Colonic mucosa (tissue), 4 donors: Measurements from ENCODE around the gene LDB3. TPM values are rescaled to one million over a fixed set of nuclear protein-coding genes. Genes with fewer than 3 reads are reported as not detected.

Source experiments
- DNase-seq: peaks from one replicate; pipeline ENCODE4 v3.0.0-alpha.2; 2020
- H3K27ac ChIP-seq: fragments of 200-600 bp; one replicate; pipeline ENCODE4 v1.8.0; 2021
- H3K27me3 ChIP-seq: fragments of 200-600 bp; one replicate; pipeline ENCODE4 v1.8.0; 2021
- H3K36me3 ChIP-seq: fragments of 200-600 bp; one replicate; pipeline ENCODE4 v1.8.0; 2021
- H3K4me1 ChIP-seq: fragments of 200-600 bp; one replicate; pipeline ENCODE4 v1.8.0; 2021; ENCODE audit warnings: mild to moderate bottlenecking
- H3K4me3 ChIP-seq: fragments of 200-600 bp; one replicate; pipeline ENCODE4 v1.8.0; 2021
- H3K9ac ChIP-seq, 2 donors: one replicate each; pipeline ENCODE4 v1.7.0; 2013; ENCODE audit warnings: control low read depth in 2 of 2, low read depth in 2 of 2, low read length in 2 of 2
- H3K9me3 ChIP-seq: fragments of 200-600 bp; one replicate; pipeline ENCODE4 v1.8.0; 2021
- intact Hi-C: fragments of 100-400 bp; cut with DNase I; formaldehyde crosslinking; loops from one replicate; pipeline ENCODE4 v1.14.1; 2022
- total RNA-seq, 2 donors: library from RNA; stranded (reverse); fragmentation: NEBNext Ultra II Directional in 1 of 2; extraction: Animal tissue kit (Norgen Biotek cat#: 25700) in 1 of 2; gene quantifications; one replicate each; pipeline ENCODE4 v1.2.1, GENCODE V29; 2021
- TF ChIP-seq, protein P1 (sequence below): fragments of 200-600 bp; IDR thresholded peaks from one replicate; pipeline ENCODE4 v1.8.0; 2022; ENCODE audit warnings: antibody characterized with exemption, mild to moderate bottlenecking
- donor health status: healthy.
- donor health status: DM: no; HTN: no; CAD: no.
- donor health status: DM: no; HTN: no; CAD: no.

Gene LDB3
- total RNA-seq, 2 donors from 2014 or later: 0.72 to 4.7 TPM

- DNase-seq: no peak
- no peaks in the 10 kb centered on the region for H3K9me3 ChIP-seq
- no peaks in the 10 kb centered on the region for H3K36me3 ChIP-seq
- H3K4me3 ChIP-seq: no peak overlapping the region
- no peaks in the 10 kb centered on the region for H3K4me1 ChIP-seq
- H3K9ac ChIP-seq: no peak overlapping the region
- TF ChIP-seq, protein P1, sequence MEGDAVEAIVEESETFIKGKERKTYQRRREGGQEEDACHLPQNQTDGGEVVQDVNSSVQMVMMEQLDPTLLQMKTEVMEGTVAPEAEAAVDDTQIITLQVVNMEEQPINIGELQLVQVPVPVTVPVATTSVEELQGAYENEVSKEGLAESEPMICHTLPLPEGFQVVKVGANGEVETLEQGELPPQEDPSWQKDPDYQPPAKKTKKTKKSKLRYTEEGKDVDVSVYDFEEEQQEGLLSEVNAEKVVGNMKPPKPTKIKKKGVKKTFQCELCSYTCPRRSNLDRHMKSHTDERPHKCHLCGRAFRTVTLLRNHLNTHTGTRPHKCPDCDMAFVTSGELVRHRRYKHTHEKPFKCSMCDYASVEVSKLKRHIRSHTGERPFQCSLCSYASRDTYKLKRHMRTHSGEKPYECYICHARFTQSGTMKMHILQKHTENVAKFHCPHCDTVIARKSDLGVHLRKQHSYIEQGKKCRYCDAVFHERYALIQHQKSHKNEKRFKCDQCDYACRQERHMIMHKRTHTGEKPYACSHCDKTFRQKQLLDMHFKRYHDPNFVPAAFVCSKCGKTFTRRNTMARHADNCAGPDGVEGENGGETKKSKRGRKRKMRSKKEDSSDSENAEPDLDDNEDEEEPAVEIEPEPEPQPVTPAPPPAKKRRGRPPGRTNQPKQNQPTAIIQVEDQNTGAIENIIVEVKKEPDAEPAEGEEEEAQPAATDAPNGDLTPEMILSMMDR: no peak
- H3K27me3 ChIP-seq: no peaks in the 10 kb centered on the region
- no peak overlapping the region for H3K27ac ChIP-seq
- intact Hi-C loops: loop anchor here (5.0 kb wide), 1 partner anchor 267 kb away; the partner anchor contains the start of genes MMRN2 and SNCG
Observed at GRCh38 chr10:86690231-86690630, 21.9 kb downstream of the LDB3 start.

DNA sequence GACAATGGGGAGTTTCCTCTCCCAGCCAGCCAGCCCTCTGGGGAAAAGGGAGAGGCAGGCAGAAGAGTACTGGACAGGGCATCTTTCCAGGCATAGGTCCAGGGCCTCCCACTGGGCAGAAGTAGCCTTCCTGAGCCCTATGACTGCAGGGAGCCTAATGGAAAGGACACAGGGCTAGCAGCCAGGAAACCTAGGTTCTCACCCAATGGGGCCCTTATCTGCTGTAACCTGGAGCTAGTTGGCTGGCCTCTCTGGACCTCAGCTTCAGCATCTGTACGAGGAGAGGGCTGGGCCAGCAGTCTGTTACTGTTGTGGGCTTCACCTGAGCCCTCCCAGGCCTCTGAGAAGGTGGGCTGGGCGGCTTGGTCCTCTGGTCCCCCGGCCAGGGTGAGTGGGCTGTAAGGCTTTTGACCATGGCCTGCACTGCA, 22.4 kb downstream of the LDB3 start:
- TF ChIP-seq, protein P1: no peak
- Histone ChIP-seq H3K27me3 (no peaks in the 10 kb centered on the region), H3K4me1 (no peaks in the 10 kb centered on the region), H3K4me3 (no peak overlapping the region), H3K27ac (no peak overlapping the region), H3K9ac (no peak overlapping the region), H3K9me3 (no peaks in the 10 kb centered on the region), H3K36me3 (no peaks in the 10 kb centered on the region)
- intact Hi-C loops: loop anchor here (5.0 kb wide), 1 partner anchor 267 kb away; the partner anchor contains the start of genes MMRN2 and SNCG
- no peak for DNase-seq

GRCh38 chr10:86691333-86692022, 23.2 kb downstream of the LDB3 start:
- intact Hi-C loops: loop anchor here (2.0 to 5.0 kb wide), 2 partner anchors 207 to 266 kb away; partner anchors contain the start of genes MMRN2 and SNCG

GRCh38 chr10:86692023-86692514, 23.8 kb downstream of the LDB3 start:
- TF ChIP-seq, protein P1: no peak
- H3K9me3 ChIP-seq: no peaks in the 10 kb centered on the region
- no peak overlapping the region for H3K4me3 ChIP-seq
- H3K4me1 ChIP-seq: no peaks in the 10 kb centered on the region
- no peaks in the 10 kb centered on the region for H3K27me3 ChIP-seq
- no peak overlapping the region for H3K9ac ChIP-seq
- intact Hi-C loops: loop anchor here (2.0 to 5.0 kb wide), 2 partner anchors 207 to 265 kb away; partner anchors contain the start of genes MMRN2 and SNCG
- no peak for DNase-seq
- H3K27ac ChIP-seq: no peak overlapping the region
- H3K36me3 ChIP-seq: no peaks in the 10 kb centered on the region

More at GRCh38 chr10:86691333-86692022, 23.2 kb downstream of the LDB3 start:
- no peak for DNase-seq
- Histone ChIP-seq H3K27ac (no peak overlapping the region), H3K4me1 (no peaks in the 10 kb centered on the region), H3K4me3 (no peak overlapping the region), H3K27me3 (no peaks in the 10 kb centered on the region), H3K36me3 (no peaks in the 10 kb centered on the region), H3K9ac (no peak overlapping the region), H3K9me3 (no peaks in the 10 kb centered on the region)
- TF ChIP-seq, protein P1: no peak

- Histone ChIP-seq H3K27me3 (no peaks in the 10 kb centered on the region), H3K27ac (no peak overlapping the region), H3K4me3 (no peak overlapping the region), H3K36me3 (no peaks in the 10 kb centered on the region), H3K9ac (no peak overlapping the region), H3K4me1 (no peaks in the 10 kb centered on the region), H3K9me3 (no peaks in the 10 kb centered on the region)
- TF ChIP-seq, protein P1: no peak
- no peak for DNase-seq
- intact Hi-C loops: loop anchor here (2.0 to 5.0 kb wide), 2 partner anchors 206 to 265 kb away; partner anchors contain the start of genes MMRN2 and SNCG
Observed at GRCh38 chr10:86692664-86693063, 24.4 kb downstream of the LDB3 start.
